HepG2 (cell line): Measurements from ENCODE around the gene ACE2. TPM values are rescaled to one million over a fixed set of nuclear protein-coding genes. Genes with fewer than 3 reads are reported as not detected.
A peak's percentile ranks its signal among the peaks of the same experiment; 100 is the strongest.
"Not testable (repeated sequence)": the region's sequence is repeated elsewhere in the genome, so short reads cannot be mapped to it uniquely, and the experiment has no call there.

Source experiments
- ATAC-seq: fragments of 200-7000 bp; cut with Tn5 transposase; 3 replicates; pipeline ENCODE4 v1.9.1; 2020; ENCODE audit warnings: mild to moderate bottlenecking, moderate library complexity
- Bru-seq: library from RNA; stranded (reverse); fragments of 400-500 nt; gene quantifications from one replicate; lab custom pipeline; 2021; lab: Mats Ljungman, UMichigan
- BruChase-seq, 2 experiments: library from RNA; stranded (reverse); fragments of 400-500 nt; gene quantifications; one replicate each; lab custom pipeline; 2021; lab: Mats Ljungman, UMichigan
- BruUV-seq: library from RNA; stranded (reverse); fragments of 400-500 nt; replicated peaks from 2 replicates; lab custom pipeline; 2021; lab: Mats Ljungman, UMichigan
- CTCF ChIA-PET: fragments of 300-600 bp; formaldehyde crosslinking; extraction: SDS; loops from one replicate; lab custom pipeline; 2021; ENCODE audit warnings: low total read pairs, inconsistent platforms, low intra/inter-chr PET ratio; lab: Yijun Ruan, JAX
- POLR2A ChIA-PET: fragments of 350-600 bp; sonication (Branson Sonifier 250); formaldehyde crosslinking; loops from one replicate; lab custom pipeline; 2020; ENCODE audit warnings: antibody characterized with exemption, inconsistent platforms; lab: Yijun Ruan, JAX
- DNase-seq: peaks from one replicate; pipeline ENCODE4 v3.0.0-alpha.2; 2015; ENCODE audit warnings: low spot score
- FAIRE-seq: peaks from 3 replicates; lab custom pipeline; 2011; peaks lifted over from hg19 to GRCh38; lab: Jason Lieb, UNC
- H2AFZ ChIP-seq: one replicate; pipeline ENCODE4 v1.6.1; 2011; ENCODE audit warnings: low read length, inconsistent platforms
- H3K27ac ChIP-seq: fragments of 300-600 bp; 3 replicates; pipeline ENCODE4 v1.8.0; 2011; ENCODE audit warnings: mixed run types, mild to moderate bottlenecking, mixed read lengths, low read length, inconsistent platforms; ENCODE audit not compliant: insufficient read depth; ENCODE audit errors: extremely low read length
- H3K27me3 ChIP-seq, 2 experiments: fragments of 200-600 bp in 1 of 2; 2 replicates in 1 of 2; 3 replicates in 1 of 2; pipeline versions ENCODE4 v1.6.0 to v1.8.0; 2011; ENCODE audit warnings: low read length in 2 of 2, mild to moderate bottlenecking in 2 of 2, moderate library complexity in 2 of 2, inconsistent platforms in 1 of 2; ENCODE audit not compliant: insufficient read depth in 2 of 2, control insufficient read depth in 1 of 2
- H3K36me3 ChIP-seq, 2 experiments: fragments of 200-600 bp in 1 of 2; replicated peaks in 1 of 2; 2 replicates in 1 of 2; 3 replicates in 1 of 2; pipeline versions ENCODE4 v1.5.1 to v1.8.0; 2011; ENCODE audit warnings: low read length in 2 of 2, inconsistent platforms in 1 of 2; ENCODE audit not compliant: insufficient read depth in 2 of 2, control insufficient read depth in 1 of 2
- H3K4me1 ChIP-seq: 2 replicates; pipeline ENCODE4 v1.5.1; 2012; ENCODE audit warnings: low read length, inconsistent platforms; ENCODE audit not compliant: insufficient read depth
- H3K4me2 ChIP-seq: 2 replicates; pipeline ENCODE4 v1.6.0; 2011; ENCODE audit warnings: low read depth, low read length, inconsistent platforms
- H3K4me3 ChIP-seq, 3 experiments: fragments of 200-600 bp in 1 of 3; sonication (generic), shearing (Covaris generic) in 1 of 3; replicated peaks in 1 of 3; 2 replicates each; pipeline ENCODE4 v1.5.1; 2011 to 2016; ENCODE audit warnings: low read length in 3 of 3, inconsistent platforms in 2 of 3, low read depth in 2 of 3, mild to moderate bottlenecking in 2 of 3, control low read depth in 1 of 3, mixed read lengths in 1 of 3; ENCODE audit not compliant: insufficient read depth in 1 of 3
- H3K79me2 ChIP-seq: one replicate; pipeline ENCODE4 v1.6.1; 2011; ENCODE audit warnings: low read length, inconsistent platforms; ENCODE audit not compliant: insufficient read depth
- H3K9ac ChIP-seq: 2 replicates; pipeline ENCODE4 v1.6.0; 2011; ENCODE audit warnings: mild to moderate bottlenecking, low read depth, low read length, inconsistent platforms; ENCODE audit not compliant: insufficient read depth
- H3K9me3 ChIP-seq: 2 replicates; pipeline ENCODE4 v1.5.1; 2012; ENCODE audit warnings: mild to moderate bottlenecking, low read length
- H4K20me1 ChIP-seq: 2 replicates; pipeline ENCODE4 v1.6.0; 2011; ENCODE audit warnings: inconsistent platforms, mild to moderate bottlenecking, low read length, moderate library complexity; ENCODE audit not compliant: insufficient read depth
- MATR3 ChIP-seq: sonication (generic); formaldehyde crosslinking; IDR thresholded peaks from 2 replicates; pipeline ENCODE4 v1.4.0; 2020; ENCODE audit warnings: missing genetic modification reagents
- WGBS: methylation state at CpG from one replicate; pipeline ENCODE4 v1.1.6; 2017; ENCODE audit warnings: low lambda C conversion rate; 5-methylcytosine and 5-hydroxymethylcytosine counted together
- in situ Hi-C: cut with HindIII; loops from 2 replicates; pipeline ENCODE4 v1.10.0; 2017; ENCODE audit warnings: low pct_unique_long_range_greater_than_20kb; ENCODE audit not compliant: extremely low pct_ligation_motif_present
- intact Hi-C: fragments of 100-400 bp; cut with micrococcal nuclease; formaldehyde crosslinking; loops from one replicate; pipeline ENCODE4 v1.10.0; 2022; ENCODE audit not compliant: unreplicated experiment
- long read RNA-seq, 2 experiments: library from RNA in 1 of 2; library from polyadenylated mRNA in 1 of 2; stranded (forward) in 1 of 2; unstranded in 1 of 2; transcript quantifications; one replicate each; pipeline ENCODE4 v2.0.0, GENCODE V29; 2019 to 2022
- polyA minus RNA-seq, 3 experiments: library from RNA; depleted of rRNA, polyadenylated mRNA; stranded (reverse); fragments of >200 nt; gene quantifications; 2 replicates each; pipeline ENCODE4 v1.2.3, GENCODE V29; 2011; ENCODE audit warnings: low replicate concordance in 1 of 3
- polyA plus RNA-seq, 8 experiments: library from polyadenylated mRNA; depleted of rRNA in 3 of 8; stranded (reverse) in 7 of 8; unstranded in 1 of 8; fragments of >200 nt; fragmentation: Illumina TruSeq in 4 of 8; extraction: Trizol in 4 of 8; gene quantifications; 2 replicates each; pipeline versions ENCODE4 v1.2.1 to v1.2.3, GENCODE V29; 2011 to 2016; ENCODE audit warnings: low read depth in 4 of 8, missing spikeins in 1 of 8, mixed read lengths in 1 of 8; ENCODE audit not compliant: insufficient read depth in 1 of 8
- total RNA-seq, 5 experiments: library from RNA; depleted of rRNA; stranded (reverse); fragments of >200 nt; fragmentation: Illumina TruSeq; extraction: Trizol; gene quantifications; 2 replicates each; pipeline ENCODE4 v1.2.3, GENCODE V29; 2016; ENCODE audit warnings: low read depth in 1 of 5

The ACE2 gene
- total RNA-seq (2016; rRNA removed; fragmentation: Illumina TruSeq; extraction: Trizol) (2.2 and 3.1 TPM in 2 replicates), polyA plus RNA-seq (2011; rRNA removed) (0.44 and 0.46 TPM in 2 replicates), polyA minus RNA-seq (2011; rRNA and poly(A)+ RNA removed; ENCODE audit: low replicate concordance) (0.47 TPM in 1 of 2 replicates, not detected in the other), Bru-seq, nascent RNA (percentile 23 among the genes with signal in this experiment), BruChase-seq, experiment 1, labeled RNA remaining after a 6-hour chase (percentile 34 among the genes with signal in this experiment), BruChase-seq, experiment 2, labeled RNA remaining after a 2-hour chase (percentile 24 among the genes with signal in this experiment)
- total RNA-seq (2016; cell fraction: cytosol; rRNA removed; fragmentation: Illumina TruSeq; extraction: Trizol; ENCODE audit: low read depth), result not detected in 2 replicates
- 1.4 and 3.4 TPM in 2 replicates for total RNA-seq (2016; cell fraction: insoluble cytoplasmic fraction; rRNA removed; fragmentation: Illumina TruSeq; extraction: Trizol)
- total RNA-seq (2016; cell fraction: membrane; rRNA removed; fragmentation: Illumina TruSeq; extraction: Trizol), result 0.79 and 1.1 TPM in 2 replicates
- total RNA-seq (2016; cell fraction: nucleus; rRNA removed; fragmentation: Illumina TruSeq; extraction: Trizol), result 3.0 and 3.4 TPM in 2 replicates
- 0.08 and 0.55 TPM in 2 replicates for polyA plus RNA-seq (2011; cell fraction: cytosol; rRNA removed)
- polyA plus RNA-seq (2011; cell fraction: nucleus; rRNA removed), result 0.29 TPM in 1 of 2 replicates, not detected in the other
- 0.88 and 0.93 TPM in 2 replicates for polyA plus RNA-seq (2012)
- 0.08 and 0.23 TPM in 2 replicates for polyA plus RNA-seq (2016; cell fraction: cytosol; fragmentation: Illumina TruSeq; extraction: Trizol; ENCODE audit: low read depth)
- 1.3 and 1.4 TPM in 2 replicates for polyA plus RNA-seq (2016; cell fraction: insoluble cytoplasmic fraction; fragmentation: Illumina TruSeq; extraction: Trizol; ENCODE audit: low read depth)
- 0.18 and 0.34 TPM in 2 replicates for polyA plus RNA-seq (2016; cell fraction: membrane; fragmentation: Illumina TruSeq; extraction: Trizol; ENCODE audit: low read depth)
- polyA plus RNA-seq (2016; cell fraction: nucleus; fragmentation: Illumina TruSeq; extraction: Trizol; ENCODE audit: insufficient read depth, low read depth), result 1.4 and 2.3 TPM in 2 replicates
- 0.49 and 0.97 TPM in 2 replicates for polyA minus RNA-seq (2011; cell fraction: cytosol; rRNA and poly(A)+ RNA removed)
- polyA minus RNA-seq (2011; cell fraction: nucleus; rRNA and poly(A)+ RNA removed), result 1.2 TPM in 2 replicates
- long read RNA-seq, experiment 1, result 0 reads
- long read RNA-seq, experiment 2, result 0 reads

DNA sequence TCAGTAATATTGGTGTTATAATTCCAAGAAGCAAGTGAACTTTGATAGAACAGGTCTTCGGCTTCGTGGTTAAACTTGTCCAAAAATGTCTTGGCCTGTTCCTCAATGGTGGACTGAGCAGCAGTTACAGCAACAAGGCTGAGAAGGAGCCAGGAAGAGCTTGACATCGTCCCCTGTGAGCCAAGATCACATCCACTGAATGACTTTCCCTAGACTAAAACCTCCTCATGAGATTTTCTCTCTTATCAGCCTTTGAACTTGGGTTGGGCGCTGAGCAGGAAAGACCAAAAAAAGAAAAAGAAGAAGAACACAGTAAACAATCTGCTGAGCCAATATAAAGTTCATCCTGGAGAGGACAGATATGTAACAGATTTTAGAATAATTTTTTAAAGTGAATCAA is at the start of gene ACE2:
Gene ACE2, minus strand, starts transcription at position 216 of the 400 bp plus-strand sequence. Its CDS starts 49 bp downstream, at position 167.
- WGBS, result 86% methylated on average over 2 of the region's 4 CpGs
- Histone ChIP-seq H2AFZ (no peak within 1 kb of the TSS), H3K4me1 (peaks cover 45% of the 10 kb centered on the region), H3K9ac (no peak within 1 kb of the TSS; the same call in 1 of the 2 replicates), H4K20me1 (no peaks in the 10 kb centered on the region), H3K27ac (peak within 1 kb of the TSS; percentile 88), H3K4me3 (no peak within 1 kb of the TSS), H3K79me2 (no peaks in the 10 kb centered on the region), H3K36me3 (no peaks in the 10 kb centered on the region), H3K4me2 (0 out of 2 replicates have a peak within 1 kb of the TSS, but pooled peaks have one; percentile 18), H3K27me3 (no peaks in the 10 kb centered on the region), H3K9me3 (no peaks in the 10 kb centered on the region)
- ATAC-seq, result no peak
- intact Hi-C loops (no loop called here), in situ Hi-C loops (no loop called here)
- no peak for FAIRE-seq
- no peak for TF ChIP-seq MATR3 (CRISPR knock-in tag)
- BruUV-seq, result no TSS peak
- no peak for DNase-seq
- POLR2A ChIA-PET, result no interaction called here
- CTCF ChIA-PET, result no interaction called here

DNA sequence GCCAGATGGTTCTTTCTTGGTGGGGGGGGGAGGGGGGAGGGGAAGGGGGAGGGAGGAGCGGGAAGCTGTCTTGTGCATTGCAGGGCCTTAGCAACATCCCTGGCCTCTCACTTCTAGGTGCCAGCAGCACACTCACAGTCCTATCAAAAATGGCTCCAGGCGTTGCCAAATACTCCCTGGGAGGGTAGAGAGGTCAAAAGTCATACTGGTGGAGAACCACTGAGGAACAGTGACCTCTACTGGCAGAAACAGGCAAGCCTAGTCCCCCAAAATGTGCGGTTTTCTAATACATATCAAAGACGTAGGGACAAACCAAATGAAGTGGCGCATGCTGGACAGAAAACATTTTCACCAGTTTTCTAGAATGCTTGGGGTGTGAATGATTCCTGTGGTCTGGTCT is 46.8 kb upstream of the ACE2 start:
- WGBS, result no CpG with 5 or more reads among the region's 5 CpGs
- H3K9ac ChIP-seq, H3K4me3 ChIP-seq, H3K27ac ChIP-seq, POLR2A ChIA-PET, H2AFZ ChIP-seq, H3K27me3 ChIP-seq, H3K4me2 ChIP-seq, H3K4me1 ChIP-seq, H3K79me2 ChIP-seq, DNase-seq, H4K20me1 ChIP-seq, H3K9me3 ChIP-seq, BruUV-seq, H3K36me3 ChIP-seq, CTCF ChIA-PET, in situ Hi-C loops: not testable (repeated sequence)
- intact Hi-C loops, result loop anchor here (5.0 to 10.0 kb wide), 2 partner anchors 80 to 153 kb away; partner anchors contain the start of gene PIR
- peak; percentile 83 for ATAC-seq
- FAIRE-seq, result peak; percentile 95
